GM18507 (cell line): Measurements from ENCODE around the gene LIMCH1.
A peak's percentile ranks its signal among the peaks of the same experiment; 100 is the strongest.

Experiments
- DNase-seq: peaks from one replicate; pipeline ENCODE4 v3.0.0; 2011; ENCODE audit warnings: low read depth; ENCODE audit not compliant: insufficient read length; ENCODE audit errors: extremely low spot score
- FAIRE-seq: peaks from 2 replicates; lab custom pipeline; 2011; peaks lifted over from hg19 to GRCh38; lab: Jason Lieb, UNC

LIMCH1 gene

GRCh38 chr4:41657561-41657960 is 119.6 kb downstream of the LIMCH1 start:
- FAIRE-seq (no peak), DNase-seq (no peak)

GRCh38 chr4:41658163-41658562 is 120.2 kb downstream of the LIMCH1 start:
- FAIRE-seq, result no peak
- DNase-seq, result no peak

DNA sequence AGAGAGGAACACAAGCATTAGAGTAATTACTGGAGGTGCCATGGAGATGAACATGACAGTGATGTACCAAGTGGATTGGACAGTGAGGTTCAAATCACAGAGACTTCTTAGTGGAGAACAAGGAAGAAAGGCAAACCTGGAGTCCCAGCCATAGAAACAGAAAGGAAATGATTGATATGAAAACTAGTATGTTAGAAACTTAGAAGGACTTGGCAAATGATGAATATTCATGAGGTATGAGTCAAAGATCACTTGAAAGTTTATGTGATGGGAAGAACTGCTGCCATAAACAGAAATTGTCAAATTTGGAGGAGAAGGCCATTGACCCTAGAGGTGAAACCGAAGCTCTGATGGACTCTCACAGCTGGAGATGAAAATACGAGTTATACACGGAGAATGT is 122.4 kb downstream of the LIMCH1 start:
- FAIRE-seq (no peak), DNase-seq (no peak)

- peak; percentile 11 for DNase-seq
Measured at GRCh38 chr4:41661442-41662076, 123.6 kb downstream of the LIMCH1 start.

DNA sequence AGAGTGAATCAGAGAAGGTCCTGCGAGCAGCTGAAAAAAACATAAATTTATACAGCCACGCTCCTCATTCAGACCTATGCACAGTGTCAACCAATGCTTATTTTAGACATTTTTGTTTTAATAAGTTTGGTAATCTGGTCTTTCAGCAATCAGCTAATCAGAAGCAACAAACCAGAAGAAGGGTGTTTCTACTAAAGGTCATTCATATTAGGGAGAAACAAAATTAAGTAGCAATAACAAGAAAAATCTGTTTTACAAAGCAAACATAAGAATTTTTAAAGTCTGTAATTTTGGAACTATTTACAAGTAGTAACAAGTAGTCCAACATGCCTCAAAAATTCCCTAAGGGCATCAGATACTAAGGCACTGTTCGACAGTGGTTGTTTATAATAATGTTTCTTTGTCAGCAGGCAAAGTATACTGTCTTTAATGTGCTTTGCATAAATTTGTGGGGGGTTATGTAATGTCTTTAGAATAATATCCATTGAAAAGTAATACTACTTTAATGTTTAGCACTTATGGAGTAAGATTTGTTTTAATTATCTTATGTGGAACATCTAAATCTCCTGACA is 127.8 kb downstream of the LIMCH1 start:
- DNase-seq (no peak), FAIRE-seq (no peak)

More at GRCh38 chr4:41661442-41662076, 123.6 kb downstream of the LIMCH1 start:
- peak; percentile 59 for FAIRE-seq

DNA sequence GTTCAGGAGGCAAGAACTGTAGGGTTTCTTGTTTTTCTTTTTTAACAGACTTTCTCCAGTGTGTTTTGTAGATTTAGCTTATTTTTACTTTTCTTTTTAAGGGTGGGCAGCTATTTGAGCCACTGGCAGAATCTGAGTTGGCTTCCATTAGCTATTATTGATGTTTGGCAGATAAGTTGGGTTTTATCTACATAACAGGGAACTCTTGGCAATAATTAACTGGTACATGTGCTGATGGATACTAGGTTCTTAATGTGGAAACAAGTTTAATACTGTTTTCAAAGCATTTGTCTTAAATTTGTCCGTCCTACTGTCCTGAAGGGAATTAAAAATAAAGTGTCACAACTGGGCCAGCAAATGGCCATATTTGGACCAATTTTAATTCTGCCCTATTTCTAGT is 130.1 kb downstream of the LIMCH1 start:
- DNase-seq, result no peak
- no peak for FAIRE-seq

DNA sequence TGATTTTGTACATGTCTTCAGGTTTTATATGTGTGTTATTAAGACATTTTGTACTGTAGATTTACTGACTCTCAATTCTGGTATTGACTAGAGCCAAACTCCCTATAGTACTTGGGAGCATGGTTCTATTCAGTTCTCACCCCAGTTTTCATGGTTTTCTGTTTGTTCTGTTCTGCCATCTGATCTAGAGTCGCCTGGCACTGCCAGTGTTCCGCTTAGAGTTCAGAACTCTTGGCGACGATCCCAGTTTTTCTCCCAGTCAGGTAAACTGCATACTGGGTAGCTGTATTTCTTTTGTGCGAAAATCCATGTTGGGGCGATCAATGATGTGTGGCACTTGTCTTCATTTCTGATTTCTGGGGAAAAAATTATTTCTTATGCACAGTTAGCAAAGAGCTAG is 132.6 kb downstream of the LIMCH1 start:
- no peak for DNase-seq
- FAIRE-seq, result no peak

GRCh38 chr4:41670982-41671381 is 133.0 kb downstream of the LIMCH1 start:
- no peak for FAIRE-seq
- DNase-seq, result no peak

DNA sequence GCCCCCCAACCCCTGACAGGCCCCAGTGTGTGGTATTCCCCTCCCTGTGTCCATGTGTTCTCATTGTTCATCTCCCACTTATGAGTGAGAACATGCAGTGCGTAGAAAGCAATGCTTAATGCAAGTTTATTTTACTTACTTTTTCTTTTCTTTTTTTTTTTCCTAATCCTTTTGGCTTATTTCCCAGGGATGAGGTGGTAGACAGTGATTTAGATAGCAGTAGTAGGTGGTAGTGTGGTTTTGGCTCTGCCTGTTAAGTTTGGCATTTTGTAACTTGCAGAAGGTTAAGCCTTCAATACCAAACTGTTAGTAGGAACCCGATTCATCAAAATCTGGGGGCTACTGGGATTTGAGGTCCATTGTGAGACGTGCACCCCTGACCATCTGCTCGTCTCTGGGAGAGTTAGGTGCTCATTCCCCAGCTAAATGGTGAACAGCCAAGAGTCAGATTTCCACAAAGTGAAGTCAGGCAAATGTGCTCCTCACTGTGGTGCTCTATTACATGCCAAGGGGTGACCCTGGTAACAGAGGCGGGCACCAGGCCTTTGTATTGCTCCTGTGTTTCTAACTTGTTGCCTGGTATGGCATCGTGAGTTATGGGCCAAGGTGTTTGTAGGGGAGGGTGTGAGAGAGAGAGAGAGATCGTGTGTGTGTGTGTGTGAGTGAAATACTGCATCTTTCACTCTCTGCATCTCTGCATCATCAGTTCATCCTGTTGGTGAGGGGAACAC is 140.3 kb downstream of the LIMCH1 start:
- no peak for FAIRE-seq
- no peak for DNase-seq

GRCh38 chr4:41678951-41679350 is 141.0 kb downstream of the LIMCH1 start:
- DNase-seq, result no peak
- no peak for FAIRE-seq

- FAIRE-seq, result no peak
- DNase-seq, result no peak
Measured at GRCh38 chr4:41679991-41680390, 142.0 kb downstream of the LIMCH1 start.

- DNase-seq (no peak), FAIRE-seq (no peak)
Measured at GRCh38 chr4:41681054-41681453, 143.1 kb downstream of the LIMCH1 start.

GRCh38 chr4:41683326-41683725 is 145.4 kb downstream of the LIMCH1 start:
- FAIRE-seq, result no peak
- DNase-seq, result no peak

DNA sequence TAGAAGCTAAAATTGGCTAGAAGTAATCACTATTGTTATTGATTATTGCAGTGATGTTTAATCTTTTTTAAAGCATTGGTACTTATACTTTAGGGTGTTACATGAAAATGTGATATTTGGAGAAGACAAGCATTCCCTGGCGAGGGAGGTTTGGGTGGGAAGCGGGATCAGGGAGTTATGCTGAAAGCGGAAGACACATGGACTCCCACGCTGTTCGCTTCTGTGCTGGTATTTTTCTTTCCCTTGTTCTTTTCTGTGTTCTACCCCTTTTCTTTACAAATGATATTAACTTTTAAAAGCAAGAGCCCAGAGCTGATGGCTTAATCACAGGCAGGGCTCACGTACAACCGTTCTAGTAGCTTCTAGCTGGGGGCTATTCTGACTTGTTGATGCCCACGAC is 148.9 kb downstream of the LIMCH1 start:
- FAIRE-seq (no peak), DNase-seq (no peak)

DNA sequence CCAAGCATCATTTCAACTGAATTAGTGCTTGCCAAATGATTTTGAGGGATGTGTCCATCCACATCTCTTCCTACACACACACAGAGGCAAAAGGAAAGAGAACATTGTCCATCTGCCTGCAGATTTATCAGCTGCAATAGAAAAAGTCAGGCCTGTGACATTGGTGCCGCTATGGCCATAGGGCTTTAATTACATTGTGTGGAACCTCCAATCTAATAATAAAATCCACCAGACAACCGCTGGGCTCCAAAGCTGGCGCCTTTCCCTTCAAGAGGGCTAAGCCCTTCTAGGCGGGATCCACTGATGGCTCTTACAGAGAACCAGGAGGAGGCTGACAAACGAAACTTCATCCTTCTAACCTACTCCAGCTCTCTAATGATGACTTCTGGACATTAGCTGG is 150.0 kb downstream of the LIMCH1 start:
- FAIRE-seq (no peak), DNase-seq (no peak)

- FAIRE-seq, result peak; percentile 80
- DNase-seq, result peak; percentile 5
Measured at GRCh38 chr4:41692717-41693345, 154.9 kb downstream of the LIMCH1 start.

GRCh38 chr4:41693629-41694028 is 155.7 kb downstream of the LIMCH1 start:
- no peak for DNase-seq
- peak; percentile 73 for FAIRE-seq

DNA sequence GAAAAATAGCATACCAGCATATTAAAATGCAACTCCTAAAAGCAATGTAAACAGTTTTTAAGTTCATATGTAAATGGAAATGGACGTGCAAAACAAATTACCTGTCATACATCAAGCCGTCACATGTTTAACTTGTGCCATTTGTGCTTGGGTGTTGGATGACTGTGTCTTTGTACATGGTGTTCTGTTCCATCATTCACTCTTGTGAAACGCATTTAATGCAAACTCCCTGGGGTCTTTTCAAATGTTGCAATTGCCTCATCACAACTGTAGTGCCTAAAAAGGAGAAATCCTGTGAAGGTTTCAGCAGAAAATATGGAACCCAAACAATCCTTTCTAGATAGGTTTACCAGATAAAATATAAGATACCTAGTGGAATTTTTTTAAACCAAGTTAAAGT is 158.2 kb downstream of the LIMCH1 start:
- FAIRE-seq (no peak), DNase-seq (no peak)

DNA sequence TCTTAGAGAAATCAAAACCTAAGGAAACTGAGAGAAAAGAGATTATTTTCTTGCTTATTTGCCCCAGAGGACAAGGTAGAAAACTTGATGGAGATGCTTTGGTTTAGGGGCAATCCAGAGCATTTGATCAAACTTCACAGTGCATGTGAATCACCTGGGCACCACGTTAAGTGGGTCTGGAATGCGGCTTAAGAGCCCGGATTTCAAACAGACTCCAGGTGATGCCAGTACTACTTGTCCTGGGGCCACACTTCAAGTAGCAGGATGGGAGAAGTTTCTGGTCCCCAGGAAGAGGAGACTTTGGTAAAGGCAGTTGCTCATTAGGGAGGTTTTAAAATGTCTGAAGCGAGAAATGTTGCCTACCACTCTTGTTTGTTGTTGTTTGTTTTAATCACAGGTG is 158.8 kb downstream of the LIMCH1 start:
- FAIRE-seq, result no peak
- no peak for DNase-seq

DNA sequence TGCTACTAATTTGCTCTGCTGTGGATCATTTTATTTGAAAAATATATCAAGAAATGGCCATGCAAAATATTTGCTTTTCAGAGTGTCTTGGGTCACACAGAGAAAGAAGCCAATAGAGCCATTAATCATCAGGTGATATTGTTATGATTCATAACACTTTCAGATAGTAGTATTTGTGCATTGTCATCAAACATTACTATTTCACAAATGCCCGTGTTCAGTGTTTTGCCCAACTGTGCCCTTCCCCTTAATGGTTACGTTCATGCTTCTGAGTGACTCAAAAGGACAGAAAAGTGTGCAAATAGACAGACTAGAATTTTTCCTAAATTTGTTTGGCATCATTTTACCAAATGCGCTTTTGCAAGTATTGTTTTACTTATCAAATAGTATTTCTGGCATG is 164.0 kb downstream of the LIMCH1 start:
- FAIRE-seq (no peak), DNase-seq (no peak)

DNA sequence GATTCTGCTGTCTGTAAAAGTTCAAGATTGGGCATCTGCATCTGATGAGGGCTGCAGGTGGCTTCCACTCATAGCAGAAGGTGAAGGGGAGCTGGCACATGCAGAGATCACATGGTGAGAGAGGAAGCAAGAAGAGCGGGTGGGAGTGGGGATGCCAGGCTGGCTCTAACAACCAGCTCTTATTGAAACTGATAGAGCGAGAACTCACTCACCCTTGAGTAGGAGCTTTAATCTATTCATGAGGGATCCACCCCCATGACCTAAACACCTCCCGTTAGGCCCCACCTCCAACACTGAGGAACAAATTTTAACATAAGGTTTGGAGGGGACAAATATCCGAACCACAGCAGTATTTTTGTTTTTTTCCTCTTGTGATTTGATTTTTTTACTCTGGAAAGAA is 164.8 kb downstream of the LIMCH1 start:
- no peak for FAIRE-seq
- DNase-seq, result no peak
